DND-41 (cell line): ENCODE data around the gene TP63.

ENCODE experiments used
- CTCF ChIP-seq: IDR thresholded peaks from 2 replicates; pipeline ENCODE4 v1.5.1; 2012; ENCODE audit warnings: borderline replicate concordance, low read length, moderate library complexity, mild to moderate bottlenecking; ENCODE audit not compliant: poor library complexity, severe bottlenecking; ENCODE audit errors: extremely low read depth
- EZH2 ChIP-seq: IDR thresholded peaks from 3 replicates; pipeline ENCODE4 v1.6.1; 2012; ENCODE audit warnings: borderline replicate concordance, low read depth, mild to moderate bottlenecking, moderate library complexity, low read length, inconsistent platforms; ENCODE audit not compliant: severe bottlenecking

DNA sequence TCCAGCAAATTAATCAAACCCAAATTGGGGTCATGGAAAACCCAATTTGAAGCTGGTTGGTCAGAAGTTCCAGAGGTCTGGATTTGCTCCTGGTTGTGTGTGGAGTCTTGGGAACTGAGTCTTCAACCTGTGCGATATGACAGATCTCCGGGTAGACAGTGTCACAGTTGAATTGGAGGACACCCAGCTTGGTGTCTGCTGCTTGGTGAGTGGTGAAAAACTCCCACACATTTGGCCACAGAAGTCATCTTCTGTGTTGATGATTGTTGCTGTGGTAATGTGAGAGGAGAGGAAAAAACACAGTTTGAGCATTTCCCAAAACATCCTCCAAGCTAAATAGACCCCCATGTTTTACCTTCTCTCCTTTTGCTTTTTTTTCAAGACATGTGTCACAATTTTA lies 218.1 kb downstream of the TP63 start:
- TF ChIP-seq CTCF (no peak), EZH2 (no peak)
